ENCODE data around the gene GTF3C2. TPM values are rescaled to one million over a fixed set of nuclear protein-coding genes. Genes with fewer than 3 reads are reported as not detected.

Gene GTF3C2
- total and polyA plus RNA-seq, 4 donors: 9.7 to 20.6 (median 14.7) TPM

DNA sequence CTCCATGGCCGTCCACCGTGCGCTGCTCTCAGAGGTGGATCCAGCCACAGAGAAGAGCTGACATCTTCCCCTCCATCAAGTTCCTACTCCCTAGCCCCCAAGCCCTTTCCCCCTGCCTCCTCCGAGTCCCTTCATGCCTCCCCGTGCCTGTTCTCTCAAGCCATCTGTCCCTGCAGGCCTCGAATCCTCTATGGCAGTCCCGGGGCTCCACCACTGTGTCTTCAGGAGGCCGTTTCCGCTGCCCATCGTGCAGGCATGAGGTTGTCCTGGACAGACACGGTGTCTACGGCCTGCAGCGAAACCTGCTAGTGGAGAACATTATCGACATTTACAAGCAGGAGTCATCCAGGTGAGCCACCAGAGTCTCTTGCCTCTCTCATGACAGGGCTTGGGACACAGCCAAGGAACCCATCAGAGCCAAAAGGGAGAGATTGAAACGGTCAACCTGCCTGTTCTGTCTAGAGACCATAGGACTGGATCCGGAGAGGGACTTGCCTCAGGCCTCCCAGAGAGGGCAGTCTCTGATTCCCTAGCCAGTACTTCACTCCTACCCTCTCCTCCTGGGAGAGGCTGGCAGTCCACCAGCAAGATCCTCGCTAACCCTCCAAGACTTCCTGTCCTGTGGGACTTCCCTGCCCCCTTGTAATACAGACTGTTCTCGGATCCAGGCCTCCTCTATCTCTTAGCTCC, 58.0 kb downstream of the GTF3C2 start:
- Histone ChIP-seq H3K9me3 (ENCODE audit: control insufficient read depth in 4 of 4, low read length in 3 of 4) (no peaks in the 10 kb centered on the region), H3K36me3 (ENCODE audit: control insufficient read depth in 4 of 4, insufficient read depth in 3 of 4, low read depth in 1 of 4, low read length in 3 of 4) (no peaks in the 10 kb centered on the region), H3K4me3 (ENCODE audit: low read depth in 1 of 3, low read length in 3 of 3) (no peak overlapping the region), H3K9ac (ENCODE audit: low read depth in 1 of 2, low read length in 2 of 2) (no peak overlapping the region), H3K4me1 (ENCODE audit: control insufficient read depth in 4 of 4, insufficient read depth in 4 of 4, low read length in 3 of 4) (peaks cover 0 to 5% (median under 1%) of the 10 kb centered on the region in 4 donors), H3K27me3 (ENCODE audit: control insufficient read depth in 4 of 4, insufficient read depth in 4 of 4, low read length in 3 of 4) (no peaks in the 10 kb centered on the region), H3K27ac (ENCODE audit: low read depth in 1 of 2, low read length in 2 of 2) (no peak overlapping the region)
- DNase-seq (ENCODE audit: low spot score): no peak
- TF ChIP-seq SP1 (IDR thresholded peaks at IDR 0.05) (no peak), JUND (IDR thresholded peaks at IDR 0.05) (no peak), GABPA (IDR thresholded peaks at IDR 0.05 in 1 of 2, conservative IDR thresholded peaks at IDR 0.05 in 1 of 2) (no peak)
- TF ChIP-seq, protein P1, sequence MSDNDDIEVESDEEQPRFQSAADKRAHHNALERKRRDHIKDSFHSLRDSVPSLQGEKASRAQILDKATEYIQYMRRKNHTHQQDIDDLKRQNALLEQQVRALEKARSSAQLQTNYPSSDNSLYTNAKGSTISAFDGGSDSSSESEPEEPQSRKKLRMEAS (IDR thresholded peaks at IDR 0.05): no peak
- 87% methylated on average over 18 of the region's 18 CpGs for WGBS

DNA sequence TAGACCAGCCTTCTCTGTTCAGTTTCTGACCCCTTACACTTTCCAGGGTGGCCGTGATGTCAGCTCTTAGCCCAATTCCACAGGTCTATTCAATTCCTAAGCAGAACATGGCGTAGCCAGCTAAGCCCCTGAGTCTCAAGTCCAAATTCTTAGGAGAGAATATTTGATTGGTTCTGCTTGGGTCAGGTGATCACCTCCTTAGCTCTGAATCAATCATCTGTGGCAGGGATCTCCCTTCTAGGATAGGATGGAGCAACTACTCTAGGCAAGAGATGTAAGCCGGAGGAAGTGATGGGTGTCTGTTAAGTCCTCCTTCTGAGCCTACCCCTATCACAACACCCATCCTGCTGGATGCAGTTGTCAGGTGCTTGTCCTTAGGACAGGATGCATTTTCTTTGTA, 59.4 kb downstream of the GTF3C2 start:
- Histone ChIP-seq H3K27ac (ENCODE audit: low read depth in 1 of 2, low read length in 2 of 2) (no peak overlapping the region), H3K9me3 (ENCODE audit: control insufficient read depth in 4 of 4, low read length in 3 of 4) (no peaks in the 10 kb centered on the region), H3K4me1 (ENCODE audit: control insufficient read depth in 4 of 4, insufficient read depth in 4 of 4, low read length in 3 of 4) (peaks cover 0 to 11% (median 7%) of the 10 kb centered on the region in 4 donors), H3K9ac (ENCODE audit: low read depth in 1 of 2, low read length in 2 of 2) (no peak overlapping the region), H3K27me3 (ENCODE audit: control insufficient read depth in 4 of 4, insufficient read depth in 4 of 4, low read length in 3 of 4) (no peaks in the 10 kb centered on the region), H3K4me3 (ENCODE audit: low read depth in 1 of 3, low read length in 3 of 3) (no peak overlapping the region), H3K36me3 (ENCODE audit: control insufficient read depth in 4 of 4, insufficient read depth in 3 of 4, low read depth in 1 of 4, low read length in 3 of 4) (no peaks in the 10 kb centered on the region)
- TF ChIP-seq HNF4G (IDR thresholded peaks at IDR 0.05) (no peak), JUND (IDR thresholded peaks at IDR 0.05) (no peak), TAF1 (conservative IDR thresholded peaks at IDR 0.05) (no peak), SP1 (IDR thresholded peaks at IDR 0.05) (no peak), NR2F2 (IDR thresholded peaks at IDR 0.05) (no peak), EGR1 (IDR thresholded peaks at IDR 0.05; ENCODE audit: low read depth in 2 of 2) (no peak)
- TF ChIP-seq, protein P1 (IDR thresholded peaks at IDR 0.05): no peak
- TF ChIP-seq, protein P2, sequence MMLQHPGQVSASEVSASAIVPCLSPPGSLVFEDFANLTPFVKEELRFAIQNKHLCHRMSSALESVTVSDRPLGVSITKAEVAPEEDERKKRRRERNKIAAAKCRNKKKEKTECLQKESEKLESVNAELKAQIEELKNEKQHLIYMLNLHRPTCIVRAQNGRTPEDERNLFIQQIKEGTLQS (IDR thresholded peaks at IDR 0.05): no peak
- TF ChIP-seq, protein P3, sequence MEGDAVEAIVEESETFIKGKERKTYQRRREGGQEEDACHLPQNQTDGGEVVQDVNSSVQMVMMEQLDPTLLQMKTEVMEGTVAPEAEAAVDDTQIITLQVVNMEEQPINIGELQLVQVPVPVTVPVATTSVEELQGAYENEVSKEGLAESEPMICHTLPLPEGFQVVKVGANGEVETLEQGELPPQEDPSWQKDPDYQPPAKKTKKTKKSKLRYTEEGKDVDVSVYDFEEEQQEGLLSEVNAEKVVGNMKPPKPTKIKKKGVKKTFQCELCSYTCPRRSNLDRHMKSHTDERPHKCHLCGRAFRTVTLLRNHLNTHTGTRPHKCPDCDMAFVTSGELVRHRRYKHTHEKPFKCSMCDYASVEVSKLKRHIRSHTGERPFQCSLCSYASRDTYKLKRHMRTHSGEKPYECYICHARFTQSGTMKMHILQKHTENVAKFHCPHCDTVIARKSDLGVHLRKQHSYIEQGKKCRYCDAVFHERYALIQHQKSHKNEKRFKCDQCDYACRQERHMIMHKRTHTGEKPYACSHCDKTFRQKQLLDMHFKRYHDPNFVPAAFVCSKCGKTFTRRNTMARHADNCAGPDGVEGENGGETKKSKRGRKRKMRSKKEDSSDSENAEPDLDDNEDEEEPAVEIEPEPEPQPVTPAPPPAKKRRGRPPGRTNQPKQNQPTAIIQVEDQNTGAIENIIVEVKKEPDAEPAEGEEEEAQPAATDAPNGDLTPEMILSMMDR (IDR thresholded peaks at IDR 0.05; ENCODE audit: low read depth, low read length, missing input control): no peak
- TF ChIP-seq, protein P4, sequence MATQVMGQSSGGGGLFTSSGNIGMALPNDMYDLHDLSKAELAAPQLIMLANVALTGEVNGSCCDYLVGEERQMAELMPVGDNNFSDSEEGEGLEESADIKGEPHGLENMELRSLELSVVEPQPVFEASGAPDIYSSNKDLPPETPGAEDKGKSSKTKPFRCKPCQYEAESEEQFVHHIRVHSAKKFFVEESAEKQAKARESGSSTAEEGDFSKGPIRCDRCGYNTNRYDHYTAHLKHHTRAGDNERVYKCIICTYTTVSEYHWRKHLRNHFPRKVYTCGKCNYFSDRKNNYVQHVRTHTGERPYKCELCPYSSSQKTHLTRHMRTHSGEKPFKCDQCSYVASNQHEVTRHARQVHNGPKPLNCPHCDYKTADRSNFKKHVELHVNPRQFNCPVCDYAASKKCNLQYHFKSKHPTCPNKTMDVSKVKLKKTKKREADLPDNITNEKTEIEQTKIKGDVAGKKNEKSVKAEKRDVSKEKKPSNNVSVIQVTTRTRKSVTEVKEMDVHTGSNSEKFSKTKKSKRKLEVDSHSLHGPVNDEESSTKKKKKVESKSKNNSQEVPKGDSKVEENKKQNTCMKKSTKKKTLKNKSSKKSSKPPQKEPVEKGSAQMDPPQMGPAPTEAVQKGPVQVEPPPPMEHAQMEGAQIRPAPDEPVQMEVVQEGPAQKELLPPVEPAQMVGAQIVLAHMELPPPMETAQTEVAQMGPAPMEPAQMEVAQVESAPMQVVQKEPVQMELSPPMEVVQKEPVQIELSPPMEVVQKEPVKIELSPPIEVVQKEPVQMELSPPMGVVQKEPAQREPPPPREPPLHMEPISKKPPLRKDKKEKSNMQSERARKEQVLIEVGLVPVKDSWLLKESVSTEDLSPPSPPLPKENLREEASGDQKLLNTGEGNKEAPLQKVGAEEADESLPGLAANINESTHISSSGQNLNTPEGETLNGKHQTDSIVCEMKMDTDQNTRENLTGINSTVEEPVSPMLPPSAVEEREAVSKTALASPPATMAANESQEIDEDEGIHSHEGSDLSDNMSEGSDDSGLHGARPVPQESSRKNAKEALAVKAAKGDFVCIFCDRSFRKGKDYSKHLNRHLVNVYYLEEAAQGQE (IDR thresholded peaks at IDR 0.05): no peak
- WGBS: 93% methylated on average over 3 of the region's 3 CpGs
- no peak for DNase-seq (ENCODE audit: low spot score)

Measured in liver (tissue), 9 donors.